HG03521 (cell line): ENCODE measurements around the gene ZBTB9.
"Not testable (repeated sequence)": the region's sequence is repeated elsewhere in the genome, so short reads cannot be mapped to it uniquely, and the experiment has no call there.

Experiments used
- ATAC-seq: cut with Tn5 transposase; IDR thresholded peaks from one replicate; pipeline ENCODE4 v1.9.1; 2021; ENCODE audit warnings: mild to moderate bottlenecking, moderate library complexity; ENCODE audit not compliant: unreplicated experiment

ZBTB9 gene

DNA sequence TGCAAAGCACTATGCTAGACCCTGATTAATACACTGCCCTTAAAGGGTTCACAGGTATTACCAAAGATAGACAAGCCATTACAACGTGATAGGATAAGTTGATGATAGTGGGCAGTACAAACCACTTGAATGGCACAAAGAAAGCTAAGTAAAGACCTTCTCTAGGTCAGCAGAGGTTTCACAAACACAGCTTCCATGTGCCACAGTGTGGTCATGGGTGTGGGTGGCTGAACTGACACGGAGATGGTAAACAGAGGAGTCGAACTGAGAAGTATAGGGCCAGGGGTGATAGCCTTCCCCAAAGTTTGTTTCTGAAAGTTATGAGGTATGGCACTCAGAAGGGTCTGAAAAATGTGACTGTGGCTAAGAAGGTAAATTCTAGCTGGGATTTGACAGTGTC is 4.3 kb downstream of the ZBTB9 start:
- no peak for ATAC-seq

DNA sequence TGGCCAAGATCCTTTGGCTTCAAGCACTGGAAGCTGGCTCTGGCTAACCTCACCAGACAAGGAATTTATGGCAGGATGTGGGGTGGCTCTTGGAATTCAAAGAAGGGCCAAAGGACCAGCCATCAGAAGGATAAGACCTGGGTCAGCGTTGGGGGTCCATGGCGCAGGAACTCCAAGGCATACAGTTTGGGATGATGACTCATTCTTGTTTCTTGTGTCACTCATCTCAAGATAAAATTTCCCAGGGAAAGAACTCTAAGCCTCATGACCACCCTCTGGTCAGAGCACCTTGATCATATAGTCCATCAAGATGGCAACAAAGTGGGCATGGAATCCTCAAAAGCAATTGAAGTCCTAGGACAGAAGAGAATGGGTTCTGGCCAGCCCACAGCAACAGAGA is 4.8 kb downstream of the ZBTB9 start:
- ATAC-seq: no peak

DNA sequence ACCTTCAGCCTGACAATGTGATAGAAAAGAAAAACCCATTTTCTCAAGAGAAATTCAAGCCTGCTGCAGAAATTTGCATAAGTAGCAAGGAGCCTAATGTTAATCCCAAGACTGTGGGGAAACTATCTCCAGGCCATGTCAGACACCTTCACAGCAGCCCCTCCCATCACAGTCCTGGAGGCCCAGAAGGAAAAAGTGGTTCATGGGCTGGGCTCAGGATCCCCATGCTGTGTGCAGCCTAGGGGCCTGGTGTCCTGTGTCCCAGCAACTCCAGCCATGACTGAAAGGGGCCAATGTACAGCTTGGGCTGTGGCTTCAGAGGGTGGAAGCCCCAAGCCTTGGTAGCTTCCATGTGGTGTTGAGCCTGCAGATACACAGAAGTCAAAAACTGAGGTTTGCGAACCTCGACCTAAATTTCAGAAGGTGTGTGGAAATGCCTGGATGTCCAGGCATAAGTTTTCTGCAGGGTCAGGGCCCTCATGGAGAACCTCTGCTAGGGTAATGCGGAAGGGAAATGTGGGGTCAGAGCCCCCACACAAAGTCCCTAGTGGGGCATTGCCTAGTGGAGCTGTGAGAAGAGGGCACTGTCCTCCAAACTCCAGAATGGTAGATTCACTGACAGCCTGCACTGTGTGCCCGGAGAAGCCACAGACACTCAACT is 11.8 kb downstream of the ZBTB9 start:
- ATAC-seq: no peak

DNA sequence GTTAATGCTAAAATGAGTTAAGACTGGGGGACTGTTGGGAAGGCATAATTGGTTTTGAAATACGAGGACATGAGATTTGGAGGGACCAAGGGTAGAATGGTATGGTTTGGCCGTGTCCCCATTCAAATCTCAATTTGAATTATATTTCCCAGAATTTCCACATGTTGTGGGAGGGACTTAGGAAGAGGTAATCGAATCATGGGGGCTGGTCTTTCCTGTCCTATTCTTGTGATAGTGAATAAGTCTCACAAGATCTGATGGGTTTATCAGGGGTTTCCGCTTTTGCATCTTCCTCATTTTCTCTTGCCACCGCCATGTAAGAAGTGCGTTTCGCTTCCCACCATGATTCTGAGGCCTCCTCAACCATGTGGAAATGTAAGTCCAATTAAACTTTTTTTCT is 12.7 kb downstream of the ZBTB9 start:
- no peak for ATAC-seq

DNA sequence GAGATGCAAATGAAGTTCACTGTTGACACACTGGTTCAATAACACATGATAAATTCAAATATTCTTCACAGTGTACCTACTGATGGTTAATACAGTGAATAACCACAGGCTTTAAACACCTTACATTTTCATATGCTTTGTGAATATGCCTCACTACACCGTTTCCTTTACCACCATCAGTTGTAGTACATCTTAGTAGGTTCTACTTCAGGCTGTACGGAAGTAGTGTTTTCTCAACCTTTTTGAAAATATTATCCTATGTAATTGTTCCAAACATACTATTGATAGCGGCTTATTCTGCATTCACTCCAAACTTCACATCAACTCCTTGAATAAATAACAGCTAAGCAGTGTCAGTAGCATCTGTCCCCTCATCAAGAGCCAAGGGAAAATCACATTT is 15.3 kb downstream of the ZBTB9 start:
- ATAC-seq: no peak

DNA sequence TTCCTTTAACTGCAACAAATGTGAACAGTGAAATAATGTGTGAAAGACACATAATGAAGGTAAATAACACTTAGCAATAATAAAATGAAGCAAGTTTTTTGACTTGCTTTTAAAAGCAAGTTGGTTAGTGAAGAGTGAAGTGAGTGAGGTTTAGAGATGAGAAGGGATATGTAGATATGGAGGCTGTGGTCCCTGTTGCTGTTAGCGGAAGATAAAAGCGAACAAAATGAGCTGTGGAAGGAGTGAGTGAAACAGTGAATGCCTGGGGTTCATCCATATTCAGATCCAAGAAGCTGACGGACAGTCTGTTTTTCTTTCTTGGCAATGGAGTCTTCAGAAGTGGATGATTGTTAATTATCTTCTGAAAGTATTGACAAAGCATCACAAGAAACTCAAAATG is 23.5 kb downstream of the ZBTB9 start:
- ATAC-seq: no peak

DNA sequence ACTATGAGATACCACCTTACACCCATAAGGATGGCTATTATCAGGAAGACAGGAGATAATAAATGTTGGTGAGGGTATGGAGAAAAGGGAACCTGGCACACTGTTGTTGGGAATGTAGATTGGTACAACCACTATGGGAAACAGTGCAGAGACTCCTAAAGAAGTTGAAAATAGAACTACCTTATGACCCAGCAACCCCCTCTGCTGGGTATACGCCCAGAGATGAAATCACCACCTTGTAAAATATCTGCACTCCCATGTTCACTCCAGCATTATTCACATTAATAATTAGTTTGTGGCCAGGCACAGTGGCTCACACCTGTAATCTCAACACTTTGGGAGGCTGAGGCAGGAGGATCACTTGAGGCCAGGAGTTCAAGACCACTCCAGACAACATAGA is 26.8 kb downstream of the ZBTB9 start:
- ATAC-seq: no peak

DNA sequence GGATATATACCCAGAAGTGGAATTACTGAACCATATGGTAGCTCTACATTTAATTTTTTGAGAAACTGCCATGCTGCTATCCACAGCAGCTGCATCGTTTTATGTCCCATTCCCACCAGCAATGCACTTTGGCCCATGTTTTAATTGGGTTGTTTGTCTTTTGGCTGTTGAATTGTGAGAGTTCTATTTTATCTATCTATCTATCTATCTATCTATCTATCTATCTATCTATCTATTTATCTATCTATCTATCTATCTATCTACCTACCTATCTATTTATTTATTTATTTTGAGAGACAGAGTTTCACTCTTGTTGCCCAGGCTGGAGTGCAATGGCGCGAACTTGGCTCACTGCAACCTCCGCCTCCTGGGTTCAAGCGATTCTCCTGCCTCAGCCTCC is 28.2 kb downstream of the ZBTB9 start:
- ATAC-seq: not testable (repeated sequence)

DNA sequence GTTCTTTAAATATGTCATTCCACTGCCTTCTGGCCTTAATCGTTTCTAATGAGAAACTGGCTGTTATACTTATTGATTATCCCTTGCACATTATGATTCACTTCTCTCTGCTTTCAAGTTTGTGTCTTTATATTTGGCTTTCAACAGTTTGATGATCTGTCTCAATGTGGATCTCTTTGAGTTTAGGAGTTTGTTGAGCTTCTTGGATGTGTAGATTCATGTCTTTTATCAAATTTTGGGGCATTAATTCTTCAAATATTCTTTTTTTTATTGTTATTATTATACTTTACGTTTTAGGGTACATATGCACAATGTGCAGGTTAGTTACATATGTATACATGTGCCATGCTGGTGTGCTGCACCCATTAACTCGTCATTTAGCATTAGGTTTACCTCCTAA is 29.3 kb downstream of the ZBTB9 start:
- ATAC-seq: no peak

DNA sequence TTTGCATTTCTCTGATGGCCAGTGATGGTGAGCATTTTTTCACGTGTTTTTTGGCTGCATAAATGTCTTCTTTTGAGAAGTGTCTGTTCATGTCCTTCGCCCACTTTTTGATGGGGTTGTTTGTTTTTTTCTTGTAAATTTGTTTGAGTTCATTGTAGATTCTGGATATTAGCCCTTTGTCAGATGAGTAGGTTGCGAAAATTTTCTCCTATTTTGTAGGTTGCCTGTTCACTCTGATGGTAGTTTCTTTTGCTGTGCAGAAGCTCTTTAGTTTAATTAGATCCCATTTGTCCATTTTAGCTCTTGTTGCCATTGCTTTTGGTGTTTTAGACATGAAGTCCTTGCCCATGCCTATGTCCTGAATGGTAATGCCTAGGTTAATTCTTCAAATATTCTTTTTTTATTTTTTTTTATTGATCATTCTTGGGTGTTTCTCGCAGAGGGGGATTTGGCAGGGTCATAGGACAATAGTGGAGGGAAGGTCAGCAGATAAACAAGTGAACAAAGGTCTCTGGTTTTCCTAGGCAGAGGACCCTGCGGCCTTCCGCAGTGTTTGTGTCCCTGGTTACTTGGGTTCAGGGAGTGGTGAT is 30.4 kb downstream of the ZBTB9 start:
- ATAC-seq: not testable (repeated sequence)

DNA sequence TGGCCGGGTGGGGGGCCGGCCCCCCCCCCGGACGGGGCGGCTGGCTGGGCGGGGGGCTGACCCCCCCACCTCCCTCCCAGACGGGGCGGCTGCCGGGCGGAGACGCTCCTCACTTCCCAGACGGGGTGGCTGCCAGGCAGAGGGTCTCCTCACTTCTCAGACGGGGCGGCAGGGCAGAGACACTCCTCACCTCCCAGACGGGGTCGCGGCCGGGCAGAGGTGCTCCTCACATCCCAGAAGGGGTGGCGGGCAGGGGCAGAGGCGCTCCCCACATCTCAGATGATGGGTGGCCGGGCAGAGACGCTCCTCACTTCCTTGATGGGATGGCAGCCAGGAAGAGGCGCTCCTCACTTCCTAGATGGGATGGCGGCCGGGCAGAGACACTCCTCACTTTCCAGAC is 31.3 kb downstream of the ZBTB9 start:
- not testable (repeated sequence) for ATAC-seq

DNA sequence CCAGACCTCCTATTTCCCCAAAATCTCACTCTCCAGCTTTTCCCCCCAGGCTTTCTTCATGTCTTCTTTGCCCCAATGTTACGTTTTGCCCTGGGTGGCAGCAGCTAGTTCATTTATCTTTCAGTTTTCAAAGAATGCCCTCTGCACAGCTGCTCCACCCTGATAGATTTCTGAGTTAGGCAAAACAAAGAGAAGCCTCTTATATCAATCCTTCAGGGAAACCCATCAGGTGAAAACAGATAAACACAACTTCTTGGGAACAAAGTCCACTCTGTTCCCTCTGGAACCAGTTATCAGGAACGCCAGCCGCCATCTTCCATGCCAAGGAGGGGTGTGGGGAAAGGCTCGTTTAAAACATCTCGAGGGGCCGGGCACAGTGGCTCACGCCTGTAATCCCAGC is 34.0 kb downstream of the ZBTB9 start:
- ATAC-seq: no peak

DNA sequence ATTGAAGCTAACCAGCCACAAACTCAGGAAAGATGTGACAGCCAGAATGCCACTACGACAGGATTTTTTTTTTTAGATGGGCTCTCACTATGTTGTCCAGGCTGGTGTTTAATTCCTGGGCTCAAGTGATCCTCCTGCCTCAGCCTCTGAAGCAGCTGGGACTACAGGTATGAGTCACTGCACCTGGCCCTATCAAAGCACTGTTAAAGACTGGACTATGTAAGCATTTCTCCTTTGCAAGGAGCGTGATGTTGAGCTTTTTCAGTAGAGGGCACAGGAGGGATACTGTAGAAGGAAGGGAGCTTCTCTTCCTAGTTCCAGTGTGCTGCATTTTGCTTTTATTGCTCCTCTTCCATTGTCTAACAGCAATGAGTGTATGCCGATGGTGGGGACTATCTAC is 35.8 kb downstream of the ZBTB9 start:
- ATAC-seq: no peak

DNA sequence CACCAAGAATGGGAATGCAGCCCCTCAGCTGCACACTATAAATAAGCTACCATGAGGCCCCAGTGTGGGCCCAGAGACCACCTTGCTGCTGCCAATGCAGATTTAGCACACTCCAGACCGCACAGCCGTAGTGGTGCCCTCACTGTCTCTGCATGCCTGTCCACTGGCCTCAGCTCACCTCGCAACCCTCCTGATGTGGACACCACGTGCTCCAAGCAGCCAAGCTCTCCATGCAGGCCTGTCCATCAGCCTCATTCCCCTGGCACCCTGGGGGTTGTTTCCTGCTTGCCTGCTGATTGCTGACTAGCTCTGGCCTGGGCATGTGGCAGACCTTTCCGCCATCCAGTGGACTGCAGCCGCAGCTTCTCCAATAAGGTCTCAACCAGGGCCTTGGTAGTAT is 36.2 kb downstream of the ZBTB9 start:
- ATAC-seq: no peak

DNA sequence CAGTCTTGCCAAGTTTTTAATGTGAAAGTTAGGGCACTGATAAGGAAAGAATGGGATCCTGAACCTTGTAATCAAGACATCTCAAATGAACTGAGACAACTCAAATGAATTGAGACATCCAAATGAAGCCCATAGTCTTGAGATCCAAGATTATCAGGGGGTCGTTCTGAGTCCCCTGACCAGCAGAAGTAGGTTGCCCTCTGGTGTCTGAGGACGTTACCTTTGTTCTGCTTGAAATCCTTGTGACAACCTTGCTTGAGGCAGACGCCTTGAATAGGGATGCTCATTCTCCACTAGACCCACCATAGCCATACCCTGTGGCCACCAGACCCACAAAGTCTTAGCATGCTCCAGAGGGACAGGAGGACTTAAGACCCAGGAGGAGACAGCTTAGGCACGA is 37.7 kb downstream of the ZBTB9 start:
- ATAC-seq: no peak

DNA sequence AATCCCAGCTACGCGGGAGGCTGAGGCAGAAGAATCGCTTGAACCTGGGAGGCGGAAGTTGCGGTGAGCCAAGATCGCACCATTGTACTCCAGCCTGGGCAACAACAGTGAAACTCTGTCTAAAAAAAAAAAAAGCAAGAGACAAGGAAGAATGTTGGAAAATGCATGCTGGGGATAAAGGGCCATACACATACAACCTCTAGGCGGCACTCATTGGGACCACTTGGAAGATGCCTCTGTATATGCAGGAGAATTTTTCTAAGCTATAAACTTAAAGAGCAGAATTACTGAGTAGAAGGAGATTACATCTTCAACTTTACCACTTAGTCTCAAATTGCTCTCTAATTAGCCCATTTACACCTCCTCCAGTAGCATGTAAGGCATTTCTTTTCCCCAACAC is 42.8 kb downstream of the ZBTB9 start:
- ATAC-seq: no peak

DNA sequence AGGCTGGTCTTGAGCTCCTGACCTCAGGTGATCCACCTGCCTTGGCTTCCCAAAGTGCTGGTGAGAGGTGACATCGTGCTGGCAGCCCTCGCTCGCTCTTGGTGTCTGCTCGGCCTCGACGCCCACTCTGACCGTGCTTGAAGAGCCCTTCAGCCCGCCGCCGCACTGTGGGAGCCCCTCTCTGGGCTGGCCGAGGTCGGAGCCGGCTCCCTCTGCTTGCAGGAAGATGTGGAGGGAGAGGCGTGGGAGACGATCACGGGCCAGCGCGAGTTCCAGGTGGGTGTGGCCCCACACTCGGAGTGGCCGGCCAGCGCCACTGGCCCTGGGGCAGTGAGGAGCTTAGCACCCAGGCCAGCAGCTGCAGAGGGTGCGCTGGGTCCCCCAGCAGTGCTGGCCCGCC is 48.1 kb downstream of the ZBTB9 start:
- no peak for ATAC-seq

DNA sequence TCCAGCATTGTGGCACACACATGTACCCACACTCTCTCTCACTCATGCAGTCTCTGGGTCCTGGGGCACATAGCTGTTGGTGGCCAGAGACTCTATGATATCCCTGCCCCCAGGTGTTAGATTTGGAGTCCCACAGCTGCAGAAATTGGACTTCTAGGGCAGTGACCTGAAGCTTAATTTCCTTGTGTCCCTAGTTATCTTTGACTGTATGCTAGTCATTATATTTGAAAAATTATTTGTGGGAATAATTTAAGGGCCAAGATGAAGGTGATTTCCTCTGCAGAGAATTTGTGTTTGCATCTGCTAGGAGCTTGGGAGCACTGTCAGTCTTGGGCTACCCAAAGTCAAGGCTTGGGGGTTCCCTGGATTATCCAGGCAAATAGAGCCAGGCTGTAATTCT is 50.1 kb downstream of the ZBTB9 start:
- ATAC-seq: no peak

DNA sequence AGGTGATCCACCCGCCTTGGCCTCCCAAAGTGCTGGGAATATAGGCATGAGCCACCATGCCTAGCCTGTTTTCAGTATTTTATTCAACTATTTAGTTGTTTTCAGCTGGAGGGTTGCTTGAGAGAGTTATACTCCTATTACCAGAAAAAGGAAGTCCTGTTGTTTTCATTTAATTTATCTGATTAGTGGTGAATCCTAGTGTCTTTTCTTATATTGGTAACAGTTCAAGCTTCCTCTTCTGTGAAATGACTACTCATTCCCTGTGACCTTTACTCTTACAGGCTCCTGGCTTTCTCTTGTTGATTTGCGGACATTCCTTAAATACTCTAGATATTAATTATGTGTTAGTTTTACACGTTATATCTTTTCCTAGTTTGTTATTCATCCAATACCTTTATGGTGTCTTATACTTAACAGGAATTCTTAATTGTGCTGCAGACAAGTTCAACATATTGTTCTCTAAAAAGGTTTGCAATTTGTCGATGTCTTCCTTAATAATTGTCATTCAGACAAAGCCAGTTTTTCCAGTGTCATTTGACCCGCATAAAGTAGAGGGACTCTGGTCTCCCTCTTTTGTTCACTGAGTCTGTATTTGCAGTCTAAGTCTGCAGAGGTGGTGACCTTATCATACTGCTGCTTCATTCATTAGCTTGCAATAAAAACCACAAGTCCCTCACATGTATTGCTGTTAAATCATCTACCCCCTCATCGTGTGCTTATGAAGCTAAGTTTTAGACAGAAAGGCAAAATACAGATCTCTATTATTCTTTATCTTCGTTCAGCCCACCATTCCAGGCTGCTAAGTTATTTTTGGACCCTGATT is 51.4 kb downstream of the ZBTB9 start:
- ATAC-seq: no peak
